Prostate gland (tissue), 2 donors: Measurements from ENCODE around the gene RER1.

Experiments used
- CTCF ChIP-seq, 4 experiments: fragments of 200-600 bp in 2 of 4; fragments of 450-650 bp in 2 of 4; sonication (generic) in 2 of 4; IDR thresholded peaks; 1 replicate in 3 of 4; 2 replicates in 1 of 4; pipeline ENCODE4 v1.5.1; 2016 to 2019; ENCODE audit warnings: antibody characterized with exemption in 4 of 4, mild to moderate bottlenecking in 2 of 4, moderate library complexity in 2 of 4
- POLR2A ChIP-seq: fragments of 450-650 bp; IDR thresholded peaks from one replicate; pipeline ENCODE4 v1.6.1; 2016; ENCODE audit warnings: antibody characterized with exemption, mild to moderate bottlenecking

GRCh38 chr1:2368053-2368744, 23.4 kb upstream of the RER1 start:
- no peak for TF ChIP-seq CTCF (IDR thresholded peaks at IDR 0.05)
- TF ChIP-seq POLR2A, result no peak
